Renal cortical epithelial cell (primary cell): Measurements from ENCODE around the gene UHRF1. TPM values are rescaled to one million over a fixed set of nuclear protein-coding genes. Genes with fewer than 3 reads are reported as not detected.
A peak's percentile ranks its signal among the peaks of the same experiment; 100 is the strongest.
"Not testable (repeated sequence)": the region's sequence is repeated elsewhere in the genome, so short reads cannot be mapped to it uniquely, and the experiment has no call there.

Source experiments
- DNase-seq: peaks from one replicate; pipeline ENCODE4 v3.0.0-alpha.2; 2011; ENCODE audit warnings: low read depth
- total RNA-seq: library from RNA; depleted of rRNA; stranded (reverse); fragments of >200 nt; gene quantifications from 2 replicates; pipeline ENCODE4 v1.2.3, GENCODE V29; 2014

Gene UHRF1
- total RNA-seq = 18.0 and 26.2 TPM in 2 replicates

DNA sequence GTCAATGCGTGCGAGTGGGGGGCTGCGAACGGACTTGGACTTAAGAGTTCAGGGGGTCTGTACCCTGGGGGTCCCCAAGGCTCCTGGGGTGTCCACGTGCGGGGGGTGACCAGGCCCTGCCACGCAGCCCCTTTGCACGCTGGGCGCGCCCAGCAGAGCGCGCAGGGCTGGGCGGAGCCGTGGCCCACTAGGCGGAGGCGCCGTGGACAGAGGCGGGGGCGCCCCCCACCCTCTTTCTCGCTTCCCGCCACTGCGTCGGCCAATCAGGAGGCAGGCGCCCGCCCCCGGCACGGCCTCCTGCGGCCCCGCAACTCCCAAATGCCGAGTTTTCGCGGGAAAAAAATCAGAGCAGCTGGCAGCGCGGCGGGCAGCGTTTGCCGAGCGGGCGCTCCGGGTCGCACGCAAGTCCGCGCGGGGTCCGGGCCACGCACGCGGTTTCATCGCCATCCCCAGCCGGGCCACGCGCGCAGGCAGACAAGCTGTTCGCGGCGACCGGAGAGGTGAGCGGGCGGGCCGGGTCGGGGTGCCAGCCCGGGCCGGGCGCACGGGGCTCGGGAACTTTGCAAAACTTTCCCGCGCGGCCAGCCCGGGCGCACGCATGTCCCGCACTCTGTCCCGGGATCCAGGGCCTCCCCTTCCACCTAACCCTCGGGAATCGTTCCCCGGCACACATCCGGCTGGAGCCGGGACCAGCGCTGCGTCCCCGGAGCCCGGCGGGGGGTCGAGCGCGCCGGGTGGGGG is at the start of gene UHRF1:
Gene UHRF1 (plus strand): TSS at position 346 of the 741 bp plus-strand sequence. CDS start 1,385 bp downstream, outside the sequence.
- DNase-seq = no peak

DNA sequence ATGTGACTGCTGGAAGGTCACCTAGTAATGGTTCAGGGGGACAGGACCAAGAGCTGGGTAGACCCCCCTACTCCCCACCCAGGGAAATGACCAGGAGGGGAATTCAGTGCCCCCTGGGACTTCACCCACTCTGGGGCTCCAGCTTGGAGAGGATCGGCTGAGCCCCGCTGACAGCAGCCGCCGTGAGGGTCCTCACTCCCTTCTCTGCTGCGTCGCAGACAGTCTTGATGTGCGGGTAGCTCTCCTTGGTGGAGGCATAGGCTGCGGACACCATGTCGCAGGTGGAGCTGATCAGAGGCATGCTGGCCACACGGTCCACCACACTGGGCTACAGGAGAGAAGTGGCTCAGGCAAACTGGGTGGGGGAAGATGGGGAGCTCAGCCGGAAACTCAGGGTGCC is 49.6 kb upstream of the UHRF1 start:
- DNase-seq = no peak

DNA sequence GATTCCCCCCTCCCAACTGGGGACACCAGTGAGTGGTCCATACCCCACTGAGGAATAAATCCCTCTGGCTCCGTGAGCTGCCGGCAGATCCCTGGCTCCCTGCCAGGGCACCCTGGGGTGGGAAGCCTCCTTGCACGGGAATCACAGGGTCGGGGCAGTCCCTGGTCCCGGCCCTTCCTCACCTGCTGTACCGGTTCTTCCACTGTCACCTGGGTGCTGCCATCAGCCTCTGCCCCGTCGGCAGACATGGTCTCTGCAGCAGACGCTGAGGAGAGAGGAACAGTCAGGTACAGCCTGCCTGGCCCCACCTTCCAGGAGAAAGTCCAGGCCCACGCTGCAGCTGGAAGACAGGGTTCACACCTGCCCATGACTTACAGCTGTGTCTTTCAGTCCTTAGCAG is 48.2 kb upstream of the UHRF1 start:
- DNase-seq = no peak

DNA sequence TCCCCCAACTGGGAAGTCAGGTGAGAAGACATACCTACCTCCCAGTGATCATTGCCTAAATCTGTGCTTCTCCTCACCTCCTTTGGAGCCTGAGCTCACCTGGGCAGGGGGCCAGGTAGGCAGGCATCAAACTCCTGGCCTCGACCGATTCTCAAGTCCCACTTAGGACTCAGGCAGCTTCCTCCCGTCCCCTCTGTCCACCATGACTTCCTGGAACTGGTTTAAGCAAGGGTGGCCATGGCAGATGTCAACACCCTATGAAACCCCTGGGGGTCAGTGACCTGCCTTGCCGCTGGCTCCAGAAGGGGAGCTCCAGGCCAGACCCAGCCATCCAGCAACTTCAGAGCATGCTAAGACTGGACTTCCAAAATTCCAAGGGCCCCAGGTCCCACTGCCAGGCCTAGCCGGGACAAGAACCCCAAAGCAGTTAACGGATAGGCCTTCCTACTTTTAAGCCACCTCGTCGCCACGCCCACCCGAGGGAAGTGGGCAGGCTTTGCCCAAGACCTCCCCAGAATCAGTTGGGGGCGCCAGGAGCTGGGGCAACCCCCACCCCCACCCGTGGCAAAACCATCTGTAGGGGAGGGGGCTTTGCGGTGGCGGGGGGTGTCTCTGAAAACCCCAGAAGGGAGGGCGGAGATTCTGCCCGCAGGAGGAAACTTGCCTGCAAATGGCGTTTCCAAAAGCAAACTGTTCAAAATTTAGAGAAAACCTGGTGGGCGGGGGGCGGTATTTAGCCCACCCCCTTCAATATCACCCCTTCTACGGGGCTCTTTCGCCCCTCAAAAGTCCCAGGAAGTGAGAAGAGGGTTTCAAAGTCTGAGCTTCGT is 42.5 kb upstream of the UHRF1 start:
- peak; percentile 12 for DNase-seq

DNA sequence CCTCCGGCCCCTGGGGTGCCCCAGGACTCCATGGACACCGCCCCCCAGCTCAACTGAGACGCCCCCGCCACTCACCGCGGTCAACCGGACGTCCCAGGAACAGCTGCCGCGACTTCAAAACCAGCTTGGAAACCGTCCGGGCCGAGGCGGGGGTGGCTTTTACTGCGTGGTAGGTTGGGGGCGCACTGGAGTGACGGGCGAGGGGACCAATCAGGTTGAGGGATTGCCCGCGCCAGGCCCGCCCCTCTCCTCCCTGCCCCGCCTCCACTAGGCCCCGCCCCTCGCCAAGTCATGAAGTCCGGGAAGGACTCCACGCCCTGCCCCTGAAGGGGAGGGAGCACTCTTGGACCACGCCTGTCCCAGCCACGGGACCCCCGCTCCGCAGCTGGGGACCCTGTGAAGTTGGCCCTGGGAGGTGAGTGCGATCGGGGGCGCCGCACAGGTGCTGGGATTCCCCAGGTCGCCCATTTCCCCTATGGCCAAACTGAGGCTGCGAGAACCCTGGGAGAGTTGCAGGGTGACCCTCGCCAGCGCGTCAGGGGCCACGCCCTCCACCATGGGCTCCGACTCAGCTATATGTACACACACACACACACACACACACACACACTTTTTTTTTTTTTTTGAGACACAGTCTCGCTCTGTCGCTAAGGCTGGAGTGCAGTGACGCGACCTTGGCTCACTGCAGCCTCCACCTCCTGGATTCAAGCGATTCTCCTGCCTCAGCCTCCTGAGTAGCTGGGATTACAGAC is 41.6 kb upstream of the UHRF1 start, which contains the start of gene PLIN3:
Gene PLIN3 (minus strand): TSS at position 134 of the 752 bp plus-strand sequence. CDS start 6,273 bp downstream, outside the sequence.
- DNase-seq = peak; percentile 77

DNA sequence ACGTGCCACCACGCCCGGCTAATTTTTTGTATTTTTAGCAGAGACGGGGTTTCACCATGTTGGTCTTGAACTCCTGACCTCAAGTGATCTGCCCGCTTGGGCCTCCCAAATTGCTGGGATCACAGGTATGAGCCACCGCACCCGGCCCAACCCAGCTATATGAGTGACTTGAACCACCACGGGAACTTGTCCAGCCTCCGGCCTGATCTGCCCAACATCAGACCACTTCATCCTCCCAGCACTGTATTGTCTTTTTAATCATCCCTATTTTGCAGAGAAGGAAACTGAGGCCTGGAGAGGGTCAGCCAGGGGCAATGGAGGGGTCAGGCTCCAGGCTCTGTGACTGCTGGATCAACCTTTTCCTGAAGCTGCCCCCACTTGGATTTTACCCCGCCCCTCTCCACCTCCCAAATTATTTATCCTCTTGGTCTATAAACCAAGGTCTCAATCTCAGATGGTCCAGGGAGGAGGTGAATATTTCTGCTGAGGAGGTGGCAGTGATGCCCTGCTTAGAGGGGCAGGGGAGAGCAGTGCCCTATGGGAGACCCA is 40.9 kb upstream of the UHRF1 start:
- DNase-seq = no peak

DNA sequence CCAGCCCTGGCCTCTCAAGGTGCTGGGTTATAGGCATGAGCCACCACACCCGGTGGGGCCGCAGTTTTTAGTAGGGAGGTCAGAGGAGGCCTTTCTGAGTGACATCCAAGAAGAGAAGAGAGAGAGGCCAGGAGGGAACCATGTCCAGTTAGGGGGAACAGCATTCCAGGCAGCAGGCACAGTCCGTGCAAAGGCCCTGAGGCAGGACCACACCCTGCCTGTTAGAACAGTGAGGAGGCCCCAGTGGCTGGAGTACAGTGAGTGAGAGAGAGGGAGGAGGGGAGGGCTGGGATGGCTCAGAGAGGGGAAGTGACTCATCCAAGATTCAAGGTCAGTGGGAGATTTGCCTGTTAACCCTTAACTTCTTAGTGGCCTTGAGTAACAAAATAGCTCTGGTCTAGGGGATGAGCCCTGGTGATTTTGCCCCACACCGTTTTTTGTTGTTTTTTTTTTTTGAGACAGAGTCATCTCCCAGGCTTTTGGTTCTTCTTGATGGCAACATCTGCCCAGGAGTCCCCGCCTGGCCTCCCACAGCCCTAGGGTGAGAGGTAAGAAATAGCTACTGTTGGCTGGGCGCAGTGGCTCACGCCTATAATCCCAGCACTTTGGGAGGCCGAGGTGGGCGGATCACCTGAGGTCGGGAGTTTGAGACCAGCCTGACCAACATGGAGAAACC is 39.1 kb upstream of the UHRF1 start:
- peak; percentile 91 for DNase-seq

DNA sequence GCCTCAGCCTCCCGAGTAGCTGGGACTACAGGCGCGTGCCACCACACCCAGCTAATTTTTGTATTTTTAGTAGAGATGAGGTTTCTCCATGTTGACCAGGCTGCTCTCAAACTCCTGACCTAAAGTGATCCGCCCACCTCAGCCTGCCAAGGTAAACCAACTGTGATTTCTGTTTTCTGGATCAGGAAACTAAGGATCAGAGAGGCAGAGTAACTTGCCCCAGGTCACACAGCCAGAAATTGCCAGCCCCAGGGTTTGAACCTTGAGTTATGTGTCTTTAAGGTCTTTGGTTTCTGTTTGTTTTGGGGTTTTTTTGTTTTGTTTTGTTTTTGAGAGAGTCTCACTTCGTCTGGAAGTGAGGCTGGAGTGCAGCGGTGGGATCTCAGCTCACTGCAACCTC is 37.6 kb upstream of the UHRF1 start:
- DNase-seq = no peak

DNA sequence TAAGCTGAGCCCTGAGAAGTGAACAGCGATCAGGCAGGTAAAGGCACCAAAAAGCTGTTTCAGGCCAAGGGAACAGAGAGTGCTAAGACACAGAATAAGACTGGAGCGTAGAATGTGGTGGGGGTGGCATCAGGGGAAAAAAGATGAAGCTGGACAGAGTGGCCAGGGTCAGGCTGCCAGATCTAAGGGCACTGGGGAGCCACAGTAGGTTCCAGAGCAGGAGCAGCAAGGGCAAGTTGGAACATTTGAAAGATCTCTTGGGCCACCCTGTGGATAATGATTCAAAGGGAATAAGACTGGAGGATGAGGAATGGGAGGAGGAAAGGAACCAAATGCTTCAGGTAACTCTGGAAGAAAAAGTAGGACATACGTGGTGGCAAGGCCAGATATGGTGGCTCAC is 35.4 kb upstream of the UHRF1 start:
- DNase-seq = no peak

DNA sequence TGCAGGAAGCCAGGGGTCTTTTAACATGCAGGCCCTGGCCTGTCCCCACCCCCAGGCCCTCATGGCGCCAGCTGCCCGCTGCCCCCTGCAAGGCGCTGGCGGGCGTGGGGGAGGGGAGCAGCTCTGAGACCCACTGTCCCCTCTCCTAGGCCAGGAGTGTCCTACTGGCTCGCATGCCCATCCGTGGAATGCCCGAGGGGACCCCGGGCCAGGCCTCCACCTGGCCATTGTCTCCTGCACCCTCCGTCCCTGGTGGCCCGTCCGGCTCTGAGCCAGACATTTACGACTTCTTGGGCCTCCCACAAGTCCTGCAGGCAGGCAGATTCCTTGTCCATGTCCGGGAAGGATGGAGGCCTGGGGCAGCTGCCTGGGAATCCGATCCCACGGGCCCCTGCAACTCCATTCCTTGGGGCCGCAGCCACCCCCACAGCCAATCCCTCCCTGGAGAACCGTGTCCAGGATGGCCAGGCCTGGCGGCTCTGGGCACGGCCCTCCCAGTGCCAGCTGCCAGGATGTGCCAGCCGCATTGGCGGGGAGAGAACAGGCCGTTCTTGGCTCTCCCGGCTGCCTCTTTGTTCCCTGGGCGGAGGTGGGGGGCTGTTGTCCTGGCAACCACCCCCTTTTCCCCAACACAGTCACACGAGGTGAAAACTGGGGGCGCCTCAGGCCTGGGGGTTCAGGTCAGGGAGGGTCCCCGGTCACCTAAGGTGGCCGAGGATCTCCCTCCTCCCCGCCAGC is 31.4 kb upstream of the UHRF1 start:
- no peak for DNase-seq

DNA sequence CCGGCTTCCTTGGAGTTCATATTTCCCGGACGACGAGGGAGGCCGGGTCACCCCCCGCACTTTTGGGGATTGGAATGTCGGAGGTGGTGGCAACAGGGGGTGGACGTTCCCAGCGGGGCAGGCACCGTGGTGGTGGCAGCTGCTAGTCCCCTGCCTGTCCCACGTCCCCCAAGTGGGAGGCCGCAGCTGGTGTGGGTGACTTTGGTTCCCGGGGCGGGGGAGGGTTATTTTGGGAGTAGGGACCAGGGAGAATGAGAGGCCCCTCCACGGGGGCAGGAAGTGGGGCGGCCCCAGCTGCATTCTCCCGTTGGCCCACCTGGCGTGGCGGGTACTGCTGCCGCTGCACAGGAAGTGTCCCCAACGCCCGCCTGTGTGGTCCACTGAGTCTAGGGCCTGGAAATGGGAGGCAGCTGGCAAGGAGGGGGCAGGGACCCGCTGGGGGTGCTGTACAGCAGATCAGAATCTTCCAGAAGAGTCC is 30.8 kb upstream of the UHRF1 start:
- DNase-seq = no peak

DNA sequence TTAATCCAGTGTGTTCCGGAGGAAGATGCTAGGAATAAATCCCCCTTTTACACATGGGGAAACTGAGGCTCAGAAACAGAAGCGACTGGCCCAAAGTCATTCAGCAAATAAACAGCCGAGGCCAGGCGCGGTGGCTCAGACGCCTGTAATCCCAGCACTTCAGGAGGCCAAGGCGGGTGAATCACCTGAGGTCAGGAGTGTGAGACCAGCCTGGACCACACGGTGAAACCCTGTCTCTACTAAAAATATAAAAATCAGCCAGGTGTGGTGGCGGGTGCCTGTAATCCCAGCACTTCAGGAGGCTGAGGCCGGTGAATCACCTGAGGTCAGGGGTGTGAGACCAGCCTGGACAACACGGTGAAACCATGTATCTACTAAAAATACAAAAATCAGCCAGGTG is 30.3 kb upstream of the UHRF1 start:
- DNase-seq = peak; percentile 17

DNA sequence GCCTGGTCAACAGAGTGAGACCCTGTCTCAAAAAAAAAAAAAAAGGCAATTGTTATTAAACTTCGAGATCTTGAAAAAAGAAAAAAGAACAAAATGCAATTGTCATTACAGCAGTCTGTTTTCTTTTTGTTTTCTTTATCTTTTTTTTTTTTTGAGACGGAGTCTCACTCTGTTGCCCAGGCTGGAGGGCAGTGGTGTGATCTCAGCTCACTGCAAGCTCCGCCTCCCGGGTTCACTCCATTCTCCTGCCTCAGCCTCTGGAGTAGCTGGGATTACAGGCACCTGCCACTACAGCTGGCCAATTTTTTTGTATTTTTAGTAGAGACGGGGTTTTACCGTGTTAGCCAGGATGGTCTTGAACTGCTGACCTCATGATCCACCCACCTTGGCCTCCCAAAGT is 26.4 kb upstream of the UHRF1 start:
- not testable (repeated sequence) for DNase-seq

DNA sequence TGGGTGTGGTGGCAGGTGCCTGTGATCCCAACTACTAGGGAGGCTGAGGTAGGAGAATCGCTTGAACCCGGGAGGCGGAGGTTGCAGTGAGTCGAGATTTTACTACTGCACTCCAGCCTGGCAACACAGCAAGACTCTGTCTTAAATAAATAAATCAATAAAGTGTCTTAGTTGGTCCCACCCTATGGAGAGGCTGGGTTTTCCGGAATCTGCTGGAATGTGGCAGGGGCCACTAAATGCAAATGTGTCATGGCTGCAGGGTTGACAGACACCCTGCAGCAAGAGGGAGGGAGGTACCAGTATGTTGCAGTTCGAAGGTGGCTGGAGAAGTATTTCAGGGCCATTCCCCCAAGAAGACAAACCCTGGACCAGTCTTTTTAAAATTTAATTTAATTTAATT is 24.3 kb upstream of the UHRF1 start:
- not testable (repeated sequence) for DNase-seq

DNA sequence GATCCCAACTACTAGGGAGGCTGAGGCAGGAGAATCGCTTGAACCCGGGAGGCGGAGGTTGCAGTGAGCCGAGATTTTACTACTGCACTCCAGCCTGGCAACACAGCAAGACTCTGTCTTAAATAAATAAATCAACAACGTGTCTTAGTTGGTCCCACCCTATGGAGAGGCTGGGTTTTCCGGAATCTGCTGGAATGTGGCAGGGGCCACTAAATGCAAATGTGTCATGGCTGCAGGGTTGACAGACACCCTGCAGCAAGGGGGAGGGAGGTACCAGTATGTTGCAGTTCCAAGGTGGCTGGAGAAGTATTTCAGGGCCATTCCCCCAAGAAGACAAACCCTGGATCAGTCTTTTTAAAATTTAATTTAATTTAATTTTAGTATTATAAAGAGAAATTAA is 21.5 kb upstream of the UHRF1 start:
- not testable (repeated sequence) for DNase-seq

DNA sequence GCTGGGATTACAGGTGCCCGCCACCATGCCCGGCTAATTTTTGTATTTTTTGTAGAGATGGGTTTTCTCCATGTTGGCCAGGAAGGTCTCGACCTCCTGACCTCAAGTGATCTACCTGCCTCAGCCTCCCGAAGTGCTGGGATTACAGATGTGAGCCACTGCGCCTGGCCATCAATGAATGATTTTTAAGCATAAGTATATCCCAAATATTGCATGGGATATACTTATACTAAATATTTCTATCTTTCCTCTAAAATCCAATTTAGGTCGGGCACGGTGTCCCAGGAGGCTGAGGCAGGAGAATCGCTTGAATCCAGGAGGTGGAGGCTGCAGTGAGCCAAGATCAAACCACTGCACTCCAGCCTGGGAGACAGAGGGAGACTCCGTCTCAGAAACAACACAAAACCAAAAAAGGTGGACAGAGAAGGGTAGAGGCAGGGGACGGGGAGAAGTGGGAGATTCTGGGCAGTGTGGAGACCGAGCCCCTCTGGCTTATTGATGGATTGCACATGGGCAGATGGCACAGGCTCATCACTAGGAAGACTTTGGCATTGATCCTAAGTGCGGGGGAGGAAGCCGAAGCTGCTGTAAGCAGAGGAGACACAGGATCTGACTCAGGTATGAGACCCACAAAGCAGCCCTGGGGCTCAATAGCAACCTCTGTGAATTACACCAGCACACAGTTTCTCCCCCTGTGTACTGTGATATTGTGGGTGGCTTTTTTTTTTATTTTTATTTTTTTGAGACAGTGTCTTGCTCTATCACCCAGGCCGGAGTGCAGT is 20.1 kb upstream of the UHRF1 start:
- DNase-seq = peak; percentile 70

DNA sequence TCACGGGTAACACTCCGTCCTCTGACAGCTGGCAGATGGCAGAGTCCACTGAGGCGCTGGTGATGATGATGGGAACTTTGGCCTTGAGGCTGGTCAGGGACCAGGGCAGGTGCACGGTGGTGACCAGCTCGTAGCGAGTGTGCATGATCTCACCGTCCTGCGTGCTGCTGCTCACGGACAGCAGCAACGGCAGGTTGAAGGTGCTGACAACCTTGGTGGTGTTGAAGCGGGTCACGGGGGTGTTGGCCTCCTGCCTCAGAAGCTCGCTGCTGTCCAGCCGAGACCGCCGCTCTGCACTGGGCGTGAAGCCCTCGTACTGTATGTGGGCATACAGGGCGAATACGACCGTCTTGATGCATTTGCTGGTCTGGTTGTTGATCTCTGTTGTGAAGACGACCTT is 18.2 kb upstream of the UHRF1 start:
- DNase-seq = no peak

DNA sequence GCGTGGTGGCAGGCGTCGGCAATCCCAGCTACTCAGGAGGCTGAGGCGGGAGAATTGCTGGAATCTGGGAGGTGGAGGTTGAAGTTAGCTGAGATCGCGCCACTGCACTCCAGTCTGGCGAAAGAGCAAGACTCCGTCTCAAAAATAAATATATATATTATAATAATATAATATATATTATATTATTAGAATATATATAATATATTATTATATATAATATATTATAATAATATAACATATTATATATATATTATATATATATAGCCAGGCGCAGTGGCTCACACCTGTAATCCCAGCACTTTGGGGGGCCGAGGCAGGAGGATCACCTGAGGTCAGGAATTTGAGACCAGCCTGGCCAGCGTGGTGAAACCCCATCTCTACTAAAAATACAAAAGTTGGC is 16.3 kb upstream of the UHRF1 start:
- not testable (repeated sequence) for DNase-seq

DNA sequence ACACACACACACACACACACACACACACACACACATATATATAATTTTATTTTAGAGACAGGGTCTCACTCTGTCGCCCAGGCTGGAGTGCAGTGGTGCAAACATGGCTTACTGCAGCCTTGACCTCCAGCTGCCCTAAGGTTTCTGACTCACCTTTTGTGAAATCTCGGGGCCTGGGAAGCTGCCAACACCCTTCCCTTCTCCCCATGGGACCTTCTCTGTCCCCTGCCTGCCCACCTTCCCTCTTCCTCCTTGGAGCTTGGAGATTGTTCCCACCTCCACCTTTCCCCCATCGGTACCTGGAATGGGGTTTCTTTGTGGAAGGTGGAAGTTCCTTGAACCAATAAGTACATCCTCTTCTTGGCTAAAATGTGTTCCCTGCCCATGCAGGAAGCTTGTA is 12.9 kb upstream of the UHRF1 start:
- DNase-seq = peak; percentile 71

DNA sequence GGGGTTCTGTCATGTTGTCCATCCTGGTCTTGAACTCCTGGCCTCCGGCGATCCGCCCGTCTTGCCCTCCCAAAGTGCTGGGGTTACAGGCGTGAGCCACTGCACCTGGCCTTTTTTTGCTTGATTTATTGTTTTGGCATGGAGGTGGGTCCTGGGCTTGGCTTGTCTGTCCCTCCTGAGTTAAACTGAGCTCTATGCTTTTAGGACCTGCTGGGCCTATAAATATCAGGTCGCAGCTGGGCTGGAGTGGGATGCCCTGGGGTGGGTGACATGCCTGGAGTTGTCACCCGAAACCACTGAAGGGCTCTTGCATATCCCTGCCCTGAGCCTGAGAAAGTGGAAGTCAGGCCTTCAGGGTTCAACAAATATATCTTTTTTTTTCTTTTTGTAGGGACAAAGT is 12.2 kb upstream of the UHRF1 start:
- no peak for DNase-seq
